ENCODE data around the gene IMPDH2.

Gene IMPDH2

GRCh38 chr3:48985831-48986376 is 43.3 kb downstream of the IMPDH2 start:
- Histone ChIP-seq H3K27ac (ENCODE audit: low read depth, low read length) (no peak overlapping the region), H3K79me1 (ENCODE audit: low read length) (peaks cover 2% of the 10 kb centered on the region), H3K4me2 (ENCODE audit: low read length) (no peak overlapping the region), H3K4me1 (ENCODE audit: control insufficient read depth, low read depth, low read length) (peaks cover under 1% of the 10 kb centered on the region), H3K79me2 (ENCODE audit: control insufficient read depth, insufficient read depth, low read length) (no peaks in the 10 kb centered on the region), H3K4ac (ENCODE audit: low read depth, low read length) (no peak overlapping the region), H3K56ac (ENCODE audit: low read length) (no peak overlapping the region), H4K8ac (ENCODE audit: low read depth, low read length) (no peak overlapping the region), H3K4me3 (ENCODE audit: low read length) (no peak overlapping the region), H3K18ac (ENCODE audit: low read length) (no peak overlapping the region), H3K27me3 (ENCODE audit: insufficient read depth, low read length, poor library complexity) (no peaks in the 10 kb centered on the region), H4K5ac (ENCODE audit: low read length) (no peak overlapping the region), H3K9ac (ENCODE audit: low read length) (no peak overlapping the region), H3K36me3 (ENCODE audit: control insufficient read depth, insufficient read depth, low read length) (peaks cover 12% of the 10 kb centered on the region), H3K23ac (ENCODE audit: low read length) (no peak overlapping the region), H2BK5ac (ENCODE audit: low read length) (no peak overlapping the region), H2BK15ac (replicated peaks; ENCODE audit: low read depth) (no peak overlapping the region), H2AK5ac (ENCODE audit: low read length) (no peak overlapping the region), H2BK120ac (ENCODE audit: low read depth, low read length) (no peak overlapping the region)
- no CpG with 5 or more reads among the region's 7 CpGs for WGBS (ENCODE audit: extremely low coverage, insufficient coverage, low lambda C conversion rate)
- no peak for DNase-seq

GRCh38 chr3:48984663-48985062 is 44.5 kb downstream of the IMPDH2 start:
- no peaks in the 10 kb centered on the region for H3K79me2 ChIP-seq (ENCODE audit: control insufficient read depth, insufficient read depth, low read length)
- H3K4me2 ChIP-seq (ENCODE audit: low read length), result no peak overlapping the region
- no peaks in the 10 kb centered on the region for H3K27me3 ChIP-seq (ENCODE audit: insufficient read depth, low read length, poor library complexity)
- no peak overlapping the region for H3K4ac ChIP-seq (ENCODE audit: low read depth, low read length)
- no peak overlapping the region for H3K4me3 ChIP-seq (ENCODE audit: low read length)
- H3K23ac ChIP-seq (ENCODE audit: low read length), result no peak overlapping the region
- H3K9ac ChIP-seq (ENCODE audit: low read length), result no peak overlapping the region
- no peak overlapping the region for H2AK5ac ChIP-seq (ENCODE audit: low read length)
- H3K4me1 ChIP-seq (ENCODE audit: control insufficient read depth, low read depth, low read length), result no peaks in the 10 kb centered on the region
- no peak overlapping the region for H2BK15ac ChIP-seq (replicated peaks; ENCODE audit: low read depth)
- H4K8ac ChIP-seq (ENCODE audit: low read depth, low read length), result no peak overlapping the region
- no peak for DNase-seq
- H3K18ac ChIP-seq (ENCODE audit: low read length), result no peak overlapping the region
- H4K5ac ChIP-seq (ENCODE audit: low read length), result no peak overlapping the region
- no peak overlapping the region for H2BK120ac ChIP-seq (ENCODE audit: low read depth, low read length)
- H2BK5ac ChIP-seq (ENCODE audit: low read length), result no peak overlapping the region
- peaks cover 14% of the 10 kb centered on the region for H3K36me3 ChIP-seq (ENCODE audit: control insufficient read depth, insufficient read depth, low read length)
- H3K79me1 ChIP-seq (ENCODE audit: low read length), result peaks cover 2% of the 10 kb centered on the region
- H3K56ac ChIP-seq (ENCODE audit: low read length), result no peak overlapping the region
- H3K27ac ChIP-seq (ENCODE audit: low read depth, low read length), result no peak overlapping the region

GRCh38 chr3:48983096-48983495 is 46.1 kb downstream of the IMPDH2 start:
- no peak overlapping the region for H2BK5ac ChIP-seq (ENCODE audit: low read length)
- no peak overlapping the region for H3K18ac ChIP-seq (ENCODE audit: low read length)
- H3K36me3 ChIP-seq (ENCODE audit: control insufficient read depth, insufficient read depth, low read length), result peaks cover 17% of the 10 kb centered on the region
- no peaks in the 10 kb centered on the region for H3K79me1 ChIP-seq (ENCODE audit: low read length)
- no peak overlapping the region for H3K27ac ChIP-seq (ENCODE audit: low read depth, low read length)
- H2AK5ac ChIP-seq (ENCODE audit: low read length), result no peak overlapping the region
- H3K27me3 ChIP-seq (ENCODE audit: insufficient read depth, low read length, poor library complexity), result no peaks in the 10 kb centered on the region
- no peak overlapping the region for H3K56ac ChIP-seq (ENCODE audit: low read length)
- H3K9ac ChIP-seq (ENCODE audit: low read length), result no peak overlapping the region
- no peak overlapping the region for H3K23ac ChIP-seq (ENCODE audit: low read length)
- H3K4me1 ChIP-seq (ENCODE audit: control insufficient read depth, low read depth, low read length), result no peaks in the 10 kb centered on the region
- no peaks in the 10 kb centered on the region for H3K79me2 ChIP-seq (ENCODE audit: control insufficient read depth, insufficient read depth, low read length)
- no peak overlapping the region for H4K8ac ChIP-seq (ENCODE audit: low read depth, low read length)
- H3K4ac ChIP-seq (ENCODE audit: low read depth, low read length), result no peak overlapping the region
- no peak for DNase-seq
- no CpG with 5 or more reads among the region's 4 CpGs for WGBS (ENCODE audit: extremely low coverage, insufficient coverage, low lambda C conversion rate)
- H2BK120ac ChIP-seq (ENCODE audit: low read depth, low read length), result no peak overlapping the region
- H3K4me3 ChIP-seq (ENCODE audit: low read length), result no peak overlapping the region
- no peak overlapping the region for H3K4me2 ChIP-seq (ENCODE audit: low read length)
- H2BK15ac ChIP-seq (replicated peaks; ENCODE audit: low read depth), result no peak overlapping the region
- H4K5ac ChIP-seq (ENCODE audit: low read length), result no peak overlapping the region

- H3K27me3 ChIP-seq (ENCODE audit: insufficient read depth, low read length, poor library complexity), result no peaks in the 10 kb centered on the region
- no CpG with 5 or more reads among the region's 5 CpGs for WGBS (ENCODE audit: extremely low coverage, insufficient coverage, low lambda C conversion rate)
- no peak overlapping the region for H2BK5ac ChIP-seq (ENCODE audit: low read length)
- H2BK120ac ChIP-seq (ENCODE audit: low read depth, low read length), result no peak overlapping the region
- H3K79me1 ChIP-seq (ENCODE audit: low read length), result no peaks in the 10 kb centered on the region
- no peak overlapping the region for H3K9ac ChIP-seq (ENCODE audit: low read length)
- no peak overlapping the region for H4K8ac ChIP-seq (ENCODE audit: low read depth, low read length)
- no peak overlapping the region for H3K23ac ChIP-seq (ENCODE audit: low read length)
- H3K79me2 ChIP-seq (ENCODE audit: control insufficient read depth, insufficient read depth, low read length), result no peaks in the 10 kb centered on the region
- H3K56ac ChIP-seq (ENCODE audit: low read length), result no peak overlapping the region
- H2BK15ac ChIP-seq (replicated peaks; ENCODE audit: low read depth), result no peak overlapping the region
- H3K36me3 ChIP-seq (ENCODE audit: control insufficient read depth, insufficient read depth, low read length), result peaks cover 17% of the 10 kb centered on the region
- H3K27ac ChIP-seq (ENCODE audit: low read depth, low read length), result no peak overlapping the region
- H3K4ac ChIP-seq (ENCODE audit: low read depth, low read length), result no peak overlapping the region
- no peak overlapping the region for H4K5ac ChIP-seq (ENCODE audit: low read length)
- no peak overlapping the region for H2AK5ac ChIP-seq (ENCODE audit: low read length)
- no peak overlapping the region for H3K18ac ChIP-seq (ENCODE audit: low read length)
- no peak for DNase-seq
- H3K4me3 ChIP-seq (ENCODE audit: low read length), result no peak overlapping the region
- no peaks in the 10 kb centered on the region for H3K4me1 ChIP-seq (ENCODE audit: control insufficient read depth, low read depth, low read length)
- no peak overlapping the region for H3K4me2 ChIP-seq (ENCODE audit: low read length)
Measured at GRCh38 chr3:48982686-48983085, 46.5 kb downstream of the IMPDH2 start.

- Histone ChIP-seq H2BK120ac (ENCODE audit: low read depth, low read length) (no peak overlapping the region), H3K27ac (ENCODE audit: low read depth, low read length) (no peak overlapping the region), H3K18ac (ENCODE audit: low read length) (no peak overlapping the region), H3K56ac (ENCODE audit: low read length) (no peak overlapping the region), H3K36me3 (ENCODE audit: control insufficient read depth, insufficient read depth, low read length) (peaks cover 17% of the 10 kb centered on the region), H3K4me2 (ENCODE audit: low read length) (no peak overlapping the region), H3K27me3 (ENCODE audit: insufficient read depth, low read length, poor library complexity) (no peaks in the 10 kb centered on the region), H3K79me1 (ENCODE audit: low read length) (no peaks in the 10 kb centered on the region), H3K23ac (ENCODE audit: low read length) (no peak overlapping the region), H4K8ac (ENCODE audit: low read depth, low read length) (no peak overlapping the region), H3K4me3 (ENCODE audit: low read length) (no peak overlapping the region), H2BK15ac (replicated peaks; ENCODE audit: low read depth) (no peak overlapping the region), H4K5ac (ENCODE audit: low read length) (no peak overlapping the region), H3K4me1 (ENCODE audit: control insufficient read depth, low read depth, low read length) (no peaks in the 10 kb centered on the region), H3K9ac (ENCODE audit: low read length) (no peak overlapping the region), H3K79me2 (ENCODE audit: control insufficient read depth, insufficient read depth, low read length) (no peaks in the 10 kb centered on the region), H2AK5ac (ENCODE audit: low read length) (no peak overlapping the region), H2BK5ac (ENCODE audit: low read length) (no peak overlapping the region), H3K4ac (ENCODE audit: low read depth, low read length) (no peak overlapping the region)
- DNase-seq, result no peak
Measured at GRCh38 chr3:48982016-48982415, 47.2 kb downstream of the IMPDH2 start.

- Histone ChIP-seq H4K8ac (ENCODE audit: low read depth, low read length) (no peak overlapping the region), H3K4ac (ENCODE audit: low read depth, low read length) (no peak overlapping the region), H3K36me3 (ENCODE audit: control insufficient read depth, insufficient read depth, low read length) (peaks cover 17% of the 10 kb centered on the region), H2BK15ac (replicated peaks; ENCODE audit: low read depth) (no peak overlapping the region), H4K5ac (ENCODE audit: low read length) (no peak overlapping the region), H3K4me1 (ENCODE audit: control insufficient read depth, low read depth, low read length) (no peaks in the 10 kb centered on the region), H2AK5ac (ENCODE audit: low read length) (no peak overlapping the region), H3K4me3 (ENCODE audit: low read length) (no peak overlapping the region), H3K18ac (ENCODE audit: low read length) (no peak overlapping the region), H3K27me3 (ENCODE audit: insufficient read depth, low read length, poor library complexity) (no peaks in the 10 kb centered on the region), H3K4me2 (ENCODE audit: low read length) (no peak overlapping the region), H3K56ac (ENCODE audit: low read length) (no peak overlapping the region), H2BK5ac (ENCODE audit: low read length) (no peak overlapping the region), H3K79me1 (ENCODE audit: low read length) (no peaks in the 10 kb centered on the region), H3K79me2 (ENCODE audit: control insufficient read depth, insufficient read depth, low read length) (no peaks in the 10 kb centered on the region), H2BK120ac (ENCODE audit: low read depth, low read length) (no peak overlapping the region), H3K23ac (ENCODE audit: low read length) (no peak overlapping the region), H3K9ac (ENCODE audit: low read length) (no peak overlapping the region), H3K27ac (ENCODE audit: low read depth, low read length) (no peak overlapping the region)
- WGBS (ENCODE audit: extremely low coverage, insufficient coverage, low lambda C conversion rate), result no CpG with 5 or more reads among the region's 4 CpGs
- DNase-seq, result no peak
Measured at GRCh38 chr3:48980295-48980694, 48.9 kb downstream of the IMPDH2 start.

All from mesendoderm (in vitro differentiated cells).